ENCODE data around the gene DENND1A.
"Not testable (repeated sequence)": the region's sequence is repeated elsewhere in the genome, so short reads cannot be mapped to it uniquely, and the experiment has no call there.

DENND1A gene

GRCh38 chr9:123418506-123418905, 511.4 kb downstream of the DENND1A start:
- no peak for DNase-seq

- no peak for DNase-seq
Measured at GRCh38 chr9:123418052-123418430, 511.9 kb downstream of the DENND1A start.

- no peak for DNase-seq
Measured at GRCh38 chr9:123417289-123418051, 512.5 kb downstream of the DENND1A start.

- no peak for DNase-seq
Measured at GRCh38 chr9:123416176-123416575, 513.8 kb downstream of the DENND1A start.

- DNase-seq = no peak
Measured at GRCh38 chr9:123414936-123415930, 514.7 kb downstream of the DENND1A start.

GRCh38 chr9:123414204-123414603, 515.7 kb downstream of the DENND1A start:
- no peak for DNase-seq

GRCh38 chr9:123412171-123412820, 517.6 kb downstream of the DENND1A start:
- DNase-seq = no peak

- DNase-seq = no peak
Measured at GRCh38 chr9:123411636-123412035, 518.3 kb downstream of the DENND1A start.

GRCh38 chr9:123411191-123411590, 518.7 kb downstream of the DENND1A start:
- no peak for DNase-seq

GRCh38 chr9:123410281-123410910, 519.5 kb downstream of the DENND1A start:
- DNase-seq = no peak

- no peak for DNase-seq
Measured at GRCh38 chr9:123408313-123409262, 521.3 kb downstream of the DENND1A start.

GRCh38 chr9:123407217-123407851, 522.6 kb downstream of the DENND1A start:
- no peak for DNase-seq

GRCh38 chr9:123406691-123407216, 523.2 kb downstream of the DENND1A start:
- peak; percentile 40 for DNase-seq

GRCh38 chr9:123406016-123406415, 523.9 kb downstream of the DENND1A start:
- no peak for DNase-seq

GRCh38 chr9:123402981-123403509, 526.9 kb downstream of the DENND1A start:
- DNase-seq = no peak

- peak; percentile 32 for DNase-seq
Measured at GRCh38 chr9:123401879-123402513, 527.9 kb downstream of the DENND1A start.

GRCh38 chr9:123400926-123401503, 528.9 kb downstream of the DENND1A start:
- DNase-seq = no peak

- no peak for DNase-seq
Measured at GRCh38 chr9:123399803-123400378, 530.0 kb downstream of the DENND1A start.

- not testable (repeated sequence) for DNase-seq
Measured at GRCh38 chr9:123398938-123399337, 531.0 kb downstream of the DENND1A start.

Data from NCI-H1105 (cell line).